Coronary artery (tissue), 2 donors: Measurements from ENCODE around the gene PHYH.
A peak's percentile ranks its signal among the peaks of the same experiment; 100 is the strongest.

Experiments
- DNase-seq: peaks from one replicate; pipeline ENCODE4 v3.0.0-alpha.2; 2017; ENCODE audit warnings: low spot score
- H3K27ac ChIP-seq, 2 donors: fragments of 200-600 bp; sonication (generic); one replicate each; pipeline ENCODE4 v1.5.1; 2016 to 2019
- H3K4me3 ChIP-seq: fragments of 200-600 bp; sonication (generic); 2 replicates; pipeline ENCODE4 v1.5.1; 2016; ENCODE audit warnings: mild to moderate bottlenecking, moderate library complexity
- CTCF ChIP-seq: fragments of 200-600 bp; sonication (generic); IDR thresholded peaks from one replicate; pipeline ENCODE4 v1.5.1; 2019; ENCODE audit warnings: antibody characterized with exemption

Gene PHYH

GRCh38 chr10:13309792-13310191 is 9.9 kb upstream of the PHYH start:
- no peak for DNase-seq
- no peak overlapping the region for H3K27ac ChIP-seq
- no peak overlapping the region for H3K4me3 ChIP-seq
- TF ChIP-seq CTCF, result no peak

GRCh38 chr10:13308096-13308495 is 8.2 kb upstream of the PHYH start:
- TF ChIP-seq CTCF, result no peak
- DNase-seq, result no peak
- H3K4me3 ChIP-seq, result no peak overlapping the region
- no peak overlapping the region for H3K27ac ChIP-seq

- TF ChIP-seq CTCF, result no peak
Measured at GRCh38 chr10:13306103-13306502, 6.2 kb upstream of the PHYH start.

GRCh38 chr10:13302821-13303555 is 3.1 kb upstream of the PHYH start:
- TF ChIP-seq CTCF, result no peak
- DNase-seq, result no peak
- Histone ChIP-seq H3K27ac (no peak overlapping the region), H3K4me3 (peak overlapping the region; percentile 78)

More at GRCh38 chr10:13306103-13306502, 6.2 kb upstream of the PHYH start:
- H3K4me3 ChIP-seq, result no peak overlapping the region
- no peak for DNase-seq
- H3K27ac ChIP-seq, result no peak overlapping the region

- Histone ChIP-seq H3K4me3 (peak overlapping the region; percentile 96), H3K27ac (peak overlapping the region; percentile 98 to 99)
- DNase-seq, result no peak
- TF ChIP-seq CTCF, result no peak
Measured at GRCh38 chr10:13298748-13299436, 972 bp downstream of the PHYH start.

- no peak for DNase-seq
Measured at GRCh38 chr10:13296476-13296875, 3.4 kb downstream of the PHYH start.

More at GRCh38 chr10:13296476-13296875, 3.4 kb downstream of the PHYH start:
- no peak for TF ChIP-seq CTCF
- Histone ChIP-seq H3K27ac (no peak overlapping the region), H3K4me3 (no peak overlapping the region)
